ENCODE data around the gene DLG1.

DLG1 gene

DNA sequence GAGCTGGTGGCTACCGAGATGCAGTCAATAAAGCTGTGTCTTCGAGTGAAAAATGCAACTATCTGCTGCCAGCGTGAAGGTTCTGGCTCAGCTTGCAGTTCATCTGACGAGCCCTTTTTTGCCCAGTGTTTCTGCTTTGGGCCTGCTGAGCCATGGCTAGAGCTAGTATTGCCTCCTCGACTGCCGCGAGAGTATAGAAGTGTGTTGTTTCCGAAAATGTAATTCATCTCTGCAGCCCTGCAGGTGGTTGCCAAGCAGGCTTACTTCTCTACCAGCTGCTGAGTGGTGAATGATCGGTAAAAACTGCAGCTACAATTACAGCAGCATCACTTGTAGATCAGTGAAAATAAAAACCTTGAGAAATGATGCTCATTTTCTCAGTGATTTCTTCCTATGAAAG, 114.8 kb downstream of the DLG1 start:
- H3K9me3 ChIP-seq (ENCODE audit: control insufficient read depth, insufficient read depth, low read length): no peaks in the 10 kb centered on the region
- no peak overlapping the region for H3K4me3 ChIP-seq (ENCODE audit: low read depth, low read length)
- no peaks in the 10 kb centered on the region for H3K4me1 ChIP-seq (ENCODE audit: control insufficient read depth, insufficient read depth, low read length)
- H3K36me3 ChIP-seq (ENCODE audit: control insufficient read depth, insufficient read depth, low read length): no peaks in the 10 kb centered on the region
- no peaks in the 10 kb centered on the region for H3K27me3 ChIP-seq (ENCODE audit: control insufficient read depth, insufficient read depth, low read length)
- no peak overlapping the region for H3K9ac ChIP-seq (ENCODE audit: low read depth, low read length)

GRCh38 chr3:197181741-197182140, 116.7 kb downstream of the DLG1 start:
- no peaks in the 10 kb centered on the region for H3K9me3 ChIP-seq (ENCODE audit: control insufficient read depth, insufficient read depth, low read length)
- no peak overlapping the region for H3K9ac ChIP-seq (ENCODE audit: low read depth, low read length)
- no peaks in the 10 kb centered on the region for H3K36me3 ChIP-seq (ENCODE audit: control insufficient read depth, insufficient read depth, low read length)
- no peak overlapping the region for H3K4me3 ChIP-seq (ENCODE audit: low read depth, low read length)
- H3K4me1 ChIP-seq (ENCODE audit: control insufficient read depth, insufficient read depth, low read length): no peaks in the 10 kb centered on the region
- H3K27me3 ChIP-seq (ENCODE audit: control insufficient read depth, insufficient read depth, low read length): no peaks in the 10 kb centered on the region

GRCh38 chr3:197178998-197179397, 119.4 kb downstream of the DLG1 start:
- Histone ChIP-seq H3K27me3 (ENCODE audit: control insufficient read depth, insufficient read depth, low read length) (no peaks in the 10 kb centered on the region), H3K9me3 (ENCODE audit: control insufficient read depth, insufficient read depth, low read length) (no peaks in the 10 kb centered on the region), H3K9ac (ENCODE audit: low read depth, low read length) (no peak overlapping the region), H3K4me1 (ENCODE audit: control insufficient read depth, insufficient read depth, low read length) (peaks cover 9% of the 10 kb centered on the region), H3K36me3 (ENCODE audit: control insufficient read depth, insufficient read depth, low read length) (no peaks in the 10 kb centered on the region), H3K4me3 (ENCODE audit: low read depth, low read length) (no peak overlapping the region)

DNA sequence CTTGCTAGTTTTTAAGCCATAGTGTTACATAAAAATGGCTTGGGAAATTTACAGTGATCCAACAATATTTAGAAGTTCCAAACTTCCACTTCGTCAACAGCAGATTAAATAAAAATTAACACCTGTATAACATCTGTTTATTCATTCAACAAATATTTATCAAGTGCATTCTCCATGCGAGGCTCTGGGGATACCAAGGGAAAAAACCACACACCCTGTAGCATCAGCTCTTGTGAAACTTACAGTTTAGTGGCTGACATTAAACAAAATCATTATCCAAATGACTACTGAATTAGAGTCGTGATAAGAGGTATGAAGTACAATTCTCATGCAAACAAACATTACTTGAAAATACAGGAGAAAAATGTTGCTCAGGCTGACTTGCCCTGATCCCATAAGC, 122.9 kb downstream of the DLG1 start:
- Histone ChIP-seq H3K4me3 (ENCODE audit: low read depth, low read length) (no peak overlapping the region), H3K9ac (ENCODE audit: low read depth, low read length) (no peak overlapping the region), H3K36me3 (ENCODE audit: control insufficient read depth, insufficient read depth, low read length) (no peaks in the 10 kb centered on the region), H3K4me1 (ENCODE audit: control insufficient read depth, insufficient read depth, low read length) (peaks cover 9% of the 10 kb centered on the region), H3K27me3 (ENCODE audit: control insufficient read depth, insufficient read depth, low read length) (no peaks in the 10 kb centered on the region), H3K9me3 (ENCODE audit: control insufficient read depth, insufficient read depth, low read length) (no peaks in the 10 kb centered on the region)

GRCh38 chr3:197174927-197175326, 123.5 kb downstream of the DLG1 start:
- H3K4me3 ChIP-seq (ENCODE audit: low read depth, low read length): no peak overlapping the region
- no peak overlapping the region for H3K9ac ChIP-seq (ENCODE audit: low read depth, low read length)

DNA sequence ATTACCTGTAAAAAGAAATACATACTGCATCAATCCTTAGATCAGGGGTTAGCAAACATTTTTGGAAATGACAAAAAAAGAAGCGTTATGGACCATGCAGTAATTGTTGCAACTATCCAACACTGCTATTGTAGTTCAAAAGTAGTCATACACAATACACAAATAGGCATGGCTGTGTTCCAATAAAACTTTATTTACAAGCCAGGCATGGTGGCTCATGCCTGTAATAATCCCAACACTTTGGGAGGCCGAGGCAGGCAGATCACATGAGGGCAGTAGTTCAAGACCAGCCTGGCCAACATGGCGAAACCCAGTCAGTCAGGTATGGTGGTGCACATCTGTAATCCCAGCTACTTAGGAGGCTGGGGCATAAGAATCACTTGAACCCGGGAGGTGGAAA, 124.8 kb downstream of the DLG1 start:
- no peak overlapping the region for H3K4me3 ChIP-seq (ENCODE audit: low read depth, low read length)
- H3K4me1 ChIP-seq (ENCODE audit: control insufficient read depth, insufficient read depth, low read length): peaks cover 9% of the 10 kb centered on the region
- H3K36me3 ChIP-seq (ENCODE audit: control insufficient read depth, insufficient read depth, low read length): no peaks in the 10 kb centered on the region
- H3K9ac ChIP-seq (ENCODE audit: low read depth, low read length): no peak overlapping the region
- no peaks in the 10 kb centered on the region for H3K27me3 ChIP-seq (ENCODE audit: control insufficient read depth, insufficient read depth, low read length)
- no peaks in the 10 kb centered on the region for H3K9me3 ChIP-seq (ENCODE audit: control insufficient read depth, insufficient read depth, low read length)

More at GRCh38 chr3:197174927-197175326, 123.5 kb downstream of the DLG1 start:
- no peaks in the 10 kb centered on the region for H3K27me3 ChIP-seq (ENCODE audit: control insufficient read depth, insufficient read depth, low read length)
- peaks cover 9% of the 10 kb centered on the region for H3K4me1 ChIP-seq (ENCODE audit: control insufficient read depth, insufficient read depth, low read length)
- H3K36me3 ChIP-seq (ENCODE audit: control insufficient read depth, insufficient read depth, low read length): no peaks in the 10 kb centered on the region
- H3K9me3 ChIP-seq (ENCODE audit: control insufficient read depth, insufficient read depth, low read length): no peaks in the 10 kb centered on the region

GRCh38 chr3:197171481-197172067, 126.8 kb downstream of the DLG1 start:
- Histone ChIP-seq H3K4me1 (ENCODE audit: control insufficient read depth, insufficient read depth, low read length) (peaks cover 14% of the 10 kb centered on the region), H3K36me3 (ENCODE audit: control insufficient read depth, insufficient read depth, low read length) (no peaks in the 10 kb centered on the region)

DNA sequence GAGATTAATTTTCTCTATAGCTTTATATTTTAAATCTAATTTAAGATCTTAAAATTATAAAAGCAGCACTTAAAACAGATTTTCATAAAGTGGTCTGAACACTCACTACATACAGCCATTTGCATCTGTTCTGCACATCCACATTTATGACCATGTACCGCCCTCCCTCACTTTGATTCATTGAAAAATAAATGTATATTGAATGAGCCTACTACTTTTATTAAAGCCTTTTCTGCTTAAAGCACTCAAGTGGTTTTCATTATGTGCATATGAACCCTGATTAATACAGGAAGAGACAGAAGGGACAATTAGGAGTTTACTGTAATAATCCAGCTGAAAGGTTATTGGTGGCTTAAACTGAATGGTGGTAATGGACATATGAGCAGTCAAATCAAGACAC, 129.4 kb downstream of the DLG1 start:
- Histone ChIP-seq H3K9me3 (ENCODE audit: control insufficient read depth, insufficient read depth, low read length) (no peaks in the 10 kb centered on the region), H3K27me3 (ENCODE audit: control insufficient read depth, insufficient read depth, low read length) (no peaks in the 10 kb centered on the region), H3K9ac (ENCODE audit: low read depth, low read length) (no peak overlapping the region), H3K4me1 (ENCODE audit: control insufficient read depth, insufficient read depth, low read length) (peaks cover 4% of the 10 kb centered on the region), H3K36me3 (ENCODE audit: control insufficient read depth, insufficient read depth, low read length) (no peaks in the 10 kb centered on the region), H3K4me3 (ENCODE audit: low read depth, low read length) (no peak overlapping the region)

More at GRCh38 chr3:197171481-197172067, 126.8 kb downstream of the DLG1 start:
- Histone ChIP-seq H3K27me3 (ENCODE audit: control insufficient read depth, insufficient read depth, low read length) (no peaks in the 10 kb centered on the region), H3K9ac (ENCODE audit: low read depth, low read length) (no peak overlapping the region), H3K4me3 (ENCODE audit: low read depth, low read length) (no peak overlapping the region), H3K9me3 (ENCODE audit: control insufficient read depth, insufficient read depth, low read length) (no peaks in the 10 kb centered on the region)

DNA sequence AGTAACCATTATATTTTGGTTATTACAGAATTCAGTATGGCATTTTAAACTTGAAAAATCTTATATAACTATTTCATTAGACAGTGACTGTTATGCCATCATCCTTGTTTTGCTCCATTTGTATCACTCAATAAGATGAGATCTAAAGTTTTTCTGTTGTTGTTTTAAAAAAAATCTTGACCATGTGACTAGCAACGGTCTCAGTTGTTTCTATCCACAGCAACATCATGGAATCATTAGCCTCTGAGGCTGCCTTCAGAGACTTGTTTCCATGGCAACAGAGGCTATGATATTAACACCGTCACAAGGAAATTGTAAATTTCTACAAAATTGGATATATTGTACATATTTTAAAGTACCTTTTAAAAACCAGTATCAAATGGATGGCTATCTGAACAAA, 129.8 kb downstream of the DLG1 start:
- peaks cover 4% of the 10 kb centered on the region for H3K4me1 ChIP-seq (ENCODE audit: control insufficient read depth, insufficient read depth, low read length)
- no peaks in the 10 kb centered on the region for H3K9me3 ChIP-seq (ENCODE audit: control insufficient read depth, insufficient read depth, low read length)
- no peak overlapping the region for H3K4me3 ChIP-seq (ENCODE audit: low read depth, low read length)
- H3K36me3 ChIP-seq (ENCODE audit: control insufficient read depth, insufficient read depth, low read length): no peaks in the 10 kb centered on the region
- H3K9ac ChIP-seq (ENCODE audit: low read depth, low read length): no peak overlapping the region
- H3K27me3 ChIP-seq (ENCODE audit: control insufficient read depth, insufficient read depth, low read length): no peaks in the 10 kb centered on the region

- H3K36me3 ChIP-seq (ENCODE audit: control insufficient read depth, insufficient read depth, low read length): no peaks in the 10 kb centered on the region
- H3K4me1 ChIP-seq (ENCODE audit: control insufficient read depth, insufficient read depth, low read length): peaks cover 4% of the 10 kb centered on the region
- H3K27me3 ChIP-seq (ENCODE audit: control insufficient read depth, insufficient read depth, low read length): no peaks in the 10 kb centered on the region
- no peak overlapping the region for H3K9ac ChIP-seq (ENCODE audit: low read depth, low read length)
- no peak overlapping the region for H3K4me3 ChIP-seq (ENCODE audit: low read depth, low read length)
- no peaks in the 10 kb centered on the region for H3K9me3 ChIP-seq (ENCODE audit: control insufficient read depth, insufficient read depth, low read length)
Measured at GRCh38 chr3:197168063-197168462, 130.3 kb downstream of the DLG1 start.

- Histone ChIP-seq H3K4me1 (ENCODE audit: control insufficient read depth, insufficient read depth, low read length) (peaks cover 7% of the 10 kb centered on the region), H3K9ac (ENCODE audit: low read depth, low read length) (no peak overlapping the region), H3K4me3 (ENCODE audit: low read depth, low read length) (no peak overlapping the region), H3K36me3 (ENCODE audit: control insufficient read depth, insufficient read depth, low read length) (no peaks in the 10 kb centered on the region), H3K27me3 (ENCODE audit: control insufficient read depth, insufficient read depth, low read length) (no peaks in the 10 kb centered on the region), H3K9me3 (ENCODE audit: control insufficient read depth, insufficient read depth, low read length) (no peaks in the 10 kb centered on the region)
Measured at GRCh38 chr3:197167549-197167948, 130.9 kb downstream of the DLG1 start.

DNA sequence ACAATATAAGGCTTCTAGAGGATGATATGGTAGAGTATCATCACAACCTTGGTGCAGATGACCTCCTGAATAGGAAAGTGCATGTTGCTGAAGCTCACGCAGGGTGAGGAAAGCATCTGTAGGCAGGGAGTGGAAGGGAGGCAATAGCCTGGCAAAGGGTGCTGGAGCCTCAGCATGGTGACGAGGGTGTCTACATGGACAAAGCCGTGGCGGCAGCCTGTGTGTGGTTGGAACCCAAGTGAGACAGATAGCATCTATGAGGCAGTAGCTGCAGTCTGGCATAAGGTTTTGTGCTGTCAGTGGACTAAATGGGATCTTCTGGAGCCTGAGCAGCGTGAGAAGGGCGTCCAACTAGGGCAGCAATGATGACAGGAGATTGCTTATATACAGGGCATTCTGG, 132.5 kb downstream of the DLG1 start:
- H3K9me3 ChIP-seq (ENCODE audit: control insufficient read depth, insufficient read depth, low read length): no peaks in the 10 kb centered on the region
- peaks cover 7% of the 10 kb centered on the region for H3K4me1 ChIP-seq (ENCODE audit: control insufficient read depth, insufficient read depth, low read length)
- no peak overlapping the region for H3K9ac ChIP-seq (ENCODE audit: low read depth, low read length)
- no peaks in the 10 kb centered on the region for H3K27me3 ChIP-seq (ENCODE audit: control insufficient read depth, insufficient read depth, low read length)
- H3K4me3 ChIP-seq (ENCODE audit: low read depth, low read length): no peak overlapping the region
- no peaks in the 10 kb centered on the region for H3K36me3 ChIP-seq (ENCODE audit: control insufficient read depth, insufficient read depth, low read length)
